ENCODE measurements around the gene TNFRSF21.
A peak's percentile ranks its signal among the peaks of the same experiment; 100 is the strongest.
"Not testable (repeated sequence)": the region's sequence is repeated elsewhere in the genome, so short reads cannot be mapped to it uniquely, and the experiment has no call there.

The TNFRSF21 gene

GRCh38 chr6:47309291-47310130 is at the start of gene TNFRSF21:
TSS of gene TNFRSF21 (minus strand) at chr6:47309905. CDS start at chr6:47309511, 394 bp downstream.
- peak; percentile 88 for DNase-seq

DNA sequence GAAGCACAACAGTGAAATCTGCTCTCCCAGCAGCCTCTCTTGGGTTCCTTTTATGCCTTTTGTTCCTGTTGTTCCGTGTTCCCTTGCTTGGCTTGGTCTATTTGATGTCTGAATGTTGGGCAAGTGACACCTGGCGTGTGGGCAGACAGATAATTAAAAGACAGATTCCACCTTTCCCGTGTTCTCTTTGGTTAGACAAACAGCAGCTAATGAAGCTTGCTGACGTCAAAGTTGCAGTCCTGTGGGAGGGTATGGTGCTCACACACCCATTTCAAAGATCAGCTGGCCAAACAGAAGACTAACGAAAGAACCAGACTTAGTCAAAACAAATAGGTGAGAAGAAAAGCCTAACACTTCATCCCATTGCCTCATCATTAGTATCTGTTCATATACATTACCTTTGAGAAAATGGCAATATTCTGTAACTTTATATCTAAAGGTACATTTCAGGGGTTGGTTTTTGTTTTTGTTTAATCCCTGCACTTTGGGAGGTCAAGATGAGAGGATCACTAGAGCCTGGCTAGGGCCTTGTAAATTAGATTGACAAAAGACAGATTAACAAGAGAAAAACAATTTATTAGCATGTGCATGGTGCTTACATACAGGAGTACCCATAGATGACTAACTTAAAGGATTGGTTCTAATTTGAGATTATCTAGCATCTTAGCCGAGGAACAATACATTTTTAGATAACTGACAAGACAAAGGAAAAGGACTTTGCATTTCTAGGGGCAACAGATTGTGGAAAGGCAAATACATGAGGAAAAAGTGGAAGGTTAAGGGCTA is 48.9 kb upstream of the TNFRSF21 start:
- DNase-seq, result no peak

GRCh38 chr6:47357827-47358226 is 48.1 kb upstream of the TNFRSF21 start:
- DNase-seq, result no peak

- no peak for DNase-seq
Measured at GRCh38 chr6:47355496-47355895, 45.8 kb upstream of the TNFRSF21 start.

DNA sequence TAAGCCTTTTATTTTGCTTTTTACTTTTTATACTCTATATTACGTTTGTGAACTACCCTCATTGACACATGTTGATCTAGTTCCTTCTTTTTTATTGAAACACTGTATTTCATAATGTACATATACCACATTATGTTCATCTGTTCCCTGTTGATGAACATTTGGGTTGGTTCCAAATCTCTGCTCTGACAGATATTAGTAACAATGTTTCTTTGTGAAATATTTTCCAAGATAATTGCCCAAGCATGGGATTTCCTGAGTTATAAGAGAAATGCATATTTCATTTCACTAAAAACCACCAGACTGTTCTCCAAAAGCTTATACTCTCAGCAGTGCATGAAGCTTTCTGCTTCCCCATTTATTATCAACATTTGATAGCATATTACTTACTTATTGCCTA is 44.2 kb upstream of the TNFRSF21 start:
- DNase-seq, result no peak

DNA sequence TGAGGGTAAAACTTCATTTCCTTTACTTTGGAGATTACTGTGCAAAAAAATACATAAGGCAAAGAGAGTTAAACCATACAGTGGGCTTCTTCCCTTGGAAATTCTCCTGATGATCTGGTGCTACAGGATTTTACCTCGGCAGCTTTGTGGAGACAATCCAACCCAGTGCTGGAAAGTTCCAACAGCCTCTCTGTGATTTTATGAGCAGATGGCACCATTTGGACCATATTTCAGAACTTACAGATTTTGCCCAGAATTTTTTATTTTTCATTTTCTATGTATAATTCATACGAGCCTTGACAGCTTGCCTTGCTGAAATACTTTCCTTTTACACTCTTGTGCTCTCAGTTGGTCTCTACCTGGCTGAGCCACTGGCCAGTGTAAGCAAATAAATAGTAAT is 43.3 kb upstream of the TNFRSF21 start:
- no peak for DNase-seq

- DNase-seq, result no peak
Measured at GRCh38 chr6:47352194-47352920, 42.7 kb upstream of the TNFRSF21 start.

DNA sequence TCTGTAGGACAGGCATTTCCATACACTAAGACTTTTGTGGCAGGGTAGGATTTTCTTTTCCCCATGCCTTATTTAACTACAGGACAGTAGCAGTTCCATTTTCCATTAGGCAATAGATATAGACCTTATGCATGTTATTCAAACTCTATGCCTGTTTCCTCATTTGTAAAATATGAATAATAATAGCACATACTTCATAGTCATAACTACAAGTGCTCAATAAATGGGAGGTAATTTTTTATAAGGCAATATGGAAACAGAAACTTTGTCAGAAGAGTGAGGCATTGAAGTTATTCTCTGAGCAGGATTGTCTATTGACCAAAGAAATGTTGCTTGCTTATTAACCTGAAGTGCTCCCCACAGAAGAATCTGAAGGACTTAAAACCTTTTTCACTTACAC is 41.9 kb upstream of the TNFRSF21 start:
- DNase-seq, result no peak

- no peak for DNase-seq
Measured at GRCh38 chr6:47349931-47350330, 40.2 kb upstream of the TNFRSF21 start.

DNA sequence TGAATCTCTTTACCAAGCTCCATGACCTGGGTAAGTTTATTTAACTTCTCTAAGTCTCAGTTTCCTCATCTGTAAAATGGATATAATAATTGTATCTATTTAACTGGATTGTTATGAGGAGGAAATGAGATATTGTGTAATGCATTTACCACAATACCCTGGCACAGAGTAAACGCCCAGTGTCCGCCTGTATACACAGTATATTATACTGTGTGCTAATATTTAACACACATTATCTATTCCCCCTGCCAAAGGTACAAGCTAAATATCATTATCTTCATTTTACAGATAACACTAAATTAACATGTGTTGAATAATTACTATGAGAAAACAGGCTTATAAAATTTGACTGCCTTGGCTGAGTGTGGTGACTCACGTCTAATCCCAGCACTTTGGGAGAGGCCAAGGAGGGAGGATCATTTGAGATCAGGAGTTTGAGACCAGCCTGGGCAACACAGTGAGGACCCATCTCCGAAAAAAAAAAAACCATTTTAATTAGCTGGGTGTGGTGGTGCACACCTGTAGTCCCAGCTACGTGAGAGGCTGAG is 38.7 kb upstream of the TNFRSF21 start:
- DNase-seq, result no peak

- no peak for DNase-seq
Measured at GRCh38 chr6:47345761-47346160, 36.1 kb upstream of the TNFRSF21 start.

DNA sequence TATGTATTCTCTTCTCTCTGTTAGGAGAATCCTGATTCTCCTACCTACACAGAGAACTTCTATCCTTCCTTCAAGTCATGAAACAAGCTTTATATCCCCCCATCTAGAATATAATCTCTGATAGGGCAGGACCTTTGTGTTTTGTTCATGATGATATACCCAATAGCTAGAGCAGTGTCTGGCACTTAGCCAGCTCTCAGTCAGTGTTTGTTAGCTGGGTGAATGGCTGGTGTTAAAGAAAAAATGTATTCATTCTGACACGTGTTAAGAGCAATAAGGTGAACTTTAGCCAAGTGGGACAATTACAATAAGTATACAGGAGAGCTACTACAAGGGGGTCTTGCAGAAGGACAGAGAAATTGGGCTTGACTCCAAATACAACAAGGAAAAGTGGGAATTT is 34.3 kb upstream of the TNFRSF21 start:
- DNase-seq, result no peak

DNA sequence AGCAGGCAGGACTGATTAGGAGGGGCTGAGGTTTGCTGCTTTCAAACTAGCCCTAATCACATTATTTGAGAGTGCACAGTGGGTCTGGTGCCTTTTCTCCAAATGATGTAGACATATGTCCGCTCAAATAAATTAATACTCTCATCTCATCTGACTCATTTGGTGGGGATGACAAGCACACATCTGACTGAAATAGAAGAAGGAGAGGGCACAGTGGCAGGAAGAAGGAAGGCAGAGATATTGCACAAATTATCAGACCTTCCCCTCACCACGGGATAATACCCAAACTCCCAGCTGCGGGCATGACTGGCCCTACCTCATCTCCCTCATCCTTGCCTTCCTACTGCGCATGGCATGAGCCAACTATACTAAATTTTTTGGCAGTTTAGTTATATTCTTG is 33.9 kb upstream of the TNFRSF21 start:
- no peak for DNase-seq

- DNase-seq, result no peak
Measured at GRCh38 chr6:47342824-47343223, 33.1 kb upstream of the TNFRSF21 start.

- DNase-seq, result no peak
Measured at GRCh38 chr6:47337519-47337918, 27.8 kb upstream of the TNFRSF21 start.

DNA sequence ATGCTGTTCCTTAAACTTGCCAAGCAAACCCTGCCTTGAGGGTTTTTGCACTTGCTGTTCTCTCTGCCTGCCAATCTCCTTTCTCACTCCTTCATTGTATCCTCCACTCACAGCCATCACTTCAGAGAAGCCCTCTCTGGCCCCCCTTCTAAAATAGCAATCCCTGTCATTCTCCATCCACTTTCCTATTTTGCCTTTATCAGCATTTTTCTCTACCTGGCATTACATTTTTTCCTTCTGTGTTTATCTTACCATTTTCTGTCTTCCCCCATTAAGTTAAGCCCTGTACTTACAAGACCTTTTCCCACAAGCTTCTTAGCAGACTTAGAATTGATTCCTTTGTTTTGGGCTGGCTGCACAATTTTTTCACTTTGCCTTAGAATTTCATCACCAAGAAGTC is 26.6 kb upstream of the TNFRSF21 start:
- DNase-seq, result no peak

- no peak for DNase-seq
Measured at GRCh38 chr6:47335466-47335865, 25.8 kb upstream of the TNFRSF21 start.

GRCh38 chr6:47334334-47334733 is 24.6 kb upstream of the TNFRSF21 start:
- DNase-seq, result no peak

GRCh38 chr6:47328606-47329005 is 18.9 kb upstream of the TNFRSF21 start:
- DNase-seq, result not testable (repeated sequence)

- DNase-seq, result not testable (repeated sequence)
Measured at GRCh38 chr6:47328139-47328538, 18.4 kb upstream of the TNFRSF21 start.

GRCh38 chr6:47323887-47324286 is 14.2 kb upstream of the TNFRSF21 start:
- no peak for DNase-seq

DNA sequence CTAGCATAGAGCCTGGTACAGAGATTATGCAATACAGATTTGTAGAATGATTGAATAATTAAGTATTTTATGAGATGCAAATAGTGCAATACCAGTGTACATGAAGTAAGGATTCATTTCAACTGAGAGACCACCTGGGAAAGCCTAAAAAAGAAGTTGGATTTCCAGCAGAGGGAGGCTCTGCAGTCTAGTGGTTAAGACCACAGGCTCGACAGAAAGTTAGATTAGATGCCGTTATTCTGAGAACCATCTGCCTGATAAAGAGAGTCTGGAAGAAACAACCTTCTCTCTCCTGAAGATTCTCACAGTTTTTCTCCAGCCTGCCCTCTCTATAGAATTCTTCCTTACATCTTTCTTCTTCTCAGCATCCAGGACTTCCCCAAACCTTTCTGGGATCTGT is 13.6 kb upstream of the TNFRSF21 start:
- DNase-seq, result no peak

DNA sequence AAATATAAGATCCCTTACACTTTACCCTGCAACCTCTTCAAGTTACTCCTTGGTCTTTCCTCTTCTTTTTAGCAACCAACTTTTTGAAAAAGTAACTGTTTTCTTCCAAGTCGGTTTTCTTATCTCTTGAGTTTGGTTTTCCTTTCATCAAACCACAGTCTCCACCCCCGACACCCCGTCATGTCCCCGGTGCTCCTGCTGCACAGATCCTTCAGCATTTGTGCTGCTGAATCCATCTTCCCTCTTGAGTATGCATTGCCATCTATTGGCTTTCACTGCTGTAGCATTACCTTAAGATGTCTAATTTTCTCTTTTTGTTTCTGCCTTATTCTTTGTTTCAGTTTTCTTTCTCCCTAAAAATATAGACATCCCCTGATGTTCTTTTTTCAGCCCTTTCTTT is 11.9 kb upstream of the TNFRSF21 start:
- no peak for DNase-seq
